KOPT-K1 (cell line): Measurements from ENCODE around the gene IGSF9B.

Experiments used
- H3K27ac ChIP-seq: fragments of 200-600 bp; sonication (generic); 2 replicates; pipeline ENCODE4 v1.5.1; 2016; ENCODE audit warnings: antibody characterized with exemption, mild to moderate bottlenecking, low read depth, low read length; ENCODE audit not compliant: poor library complexity, severe bottlenecking
- H3K36me3 ChIP-seq: fragments of 200-600 bp; sonication (generic); 2 replicates; pipeline ENCODE4 v1.5.1; 2017; ENCODE audit warnings: antibody characterized with exemption, mild to moderate bottlenecking, low read length, moderate library complexity; ENCODE audit not compliant: insufficient read depth
- H3K9me3 ChIP-seq: fragments of 200-600 bp; sonication (generic); 2 replicates; pipeline ENCODE4 v1.5.1; 2017; ENCODE audit warnings: antibody characterized with exemption, low read length, mild to moderate bottlenecking; ENCODE audit not compliant: insufficient read depth, poor library complexity, severe bottlenecking

The IGSF9B gene

GRCh38 chr11:133992121-133992520 is 35.4 kb upstream of the IGSF9B start:
- H3K36me3 ChIP-seq, result no peaks in the 10 kb centered on the region
- H3K27ac ChIP-seq, result no peak overlapping the region
- no peaks in the 10 kb centered on the region for H3K9me3 ChIP-seq

GRCh38 chr11:133991101-133991500 is 34.3 kb upstream of the IGSF9B start:
- H3K27ac ChIP-seq, result peak overlapping the region; percentile 61
- H3K9me3 ChIP-seq, result no peaks in the 10 kb centered on the region
- H3K36me3 ChIP-seq, result no peaks in the 10 kb centered on the region

GRCh38 chr11:133990501-133990900 is 33.7 kb upstream of the IGSF9B start:
- Histone ChIP-seq H3K36me3 (no peaks in the 10 kb centered on the region), H3K27ac (peak overlapping the region; percentile 61), H3K9me3 (no peaks in the 10 kb centered on the region)

GRCh38 chr11:133988686-133989410 is 32.1 kb upstream of the IGSF9B start:
- Histone ChIP-seq H3K36me3 (no peaks in the 10 kb centered on the region), H3K27ac (peak overlapping the region; percentile 18), H3K9me3 (no peaks in the 10 kb centered on the region)

GRCh38 chr11:133987171-133987570 is 30.4 kb upstream of the IGSF9B start:
- no peak overlapping the region for H3K27ac ChIP-seq
- no peaks in the 10 kb centered on the region for H3K9me3 ChIP-seq
- H3K36me3 ChIP-seq, result no peaks in the 10 kb centered on the region

- H3K9me3 ChIP-seq, result no peaks in the 10 kb centered on the region
- H3K27ac ChIP-seq, result no peak overlapping the region
- no peaks in the 10 kb centered on the region for H3K36me3 ChIP-seq
Observed at GRCh38 chr11:133985981-133986944, 29.5 kb upstream of the IGSF9B start.

- no peaks in the 10 kb centered on the region for H3K36me3 ChIP-seq
Observed at GRCh38 chr11:133984828-133985227, 28.1 kb upstream of the IGSF9B start.

GRCh38 chr11:133983660-133984316 is 27.0 kb upstream of the IGSF9B start:
- no peak overlapping the region for H3K27ac ChIP-seq
- H3K36me3 ChIP-seq, result no peaks in the 10 kb centered on the region
- no peaks in the 10 kb centered on the region for H3K9me3 ChIP-seq

More at GRCh38 chr11:133984828-133985227, 28.1 kb upstream of the IGSF9B start:
- H3K9me3 ChIP-seq, result no peaks in the 10 kb centered on the region
- H3K27ac ChIP-seq, result no peak overlapping the region

GRCh38 chr11:133982876-133983275 is 26.1 kb upstream of the IGSF9B start:
- Histone ChIP-seq H3K9me3 (no peaks in the 10 kb centered on the region), H3K36me3 (no peaks in the 10 kb centered on the region), H3K27ac (no peak overlapping the region)

GRCh38 chr11:133982151-133982550 is 25.4 kb upstream of the IGSF9B start:
- H3K36me3 ChIP-seq, result no peaks in the 10 kb centered on the region
- H3K9me3 ChIP-seq, result no peaks in the 10 kb centered on the region
- H3K27ac ChIP-seq, result no peak overlapping the region

GRCh38 chr11:133981156-133981555 is 24.4 kb upstream of the IGSF9B start:
- H3K36me3 ChIP-seq, result no peaks in the 10 kb centered on the region
- no peak overlapping the region for H3K27ac ChIP-seq
- no peaks in the 10 kb centered on the region for H3K9me3 ChIP-seq

GRCh38 chr11:133980665-133981064 is 23.9 kb upstream of the IGSF9B start:
- H3K27ac ChIP-seq, result no peak overlapping the region
- no peaks in the 10 kb centered on the region for H3K9me3 ChIP-seq
- no peaks in the 10 kb centered on the region for H3K36me3 ChIP-seq

GRCh38 chr11:133978794-133979193 is 22.0 kb upstream of the IGSF9B start:
- Histone ChIP-seq H3K36me3 (no peaks in the 10 kb centered on the region), H3K9me3 (no peaks in the 10 kb centered on the region), H3K27ac (no peak overlapping the region)

- Histone ChIP-seq H3K36me3 (no peaks in the 10 kb centered on the region), H3K27ac (no peak overlapping the region), H3K9me3 (no peaks in the 10 kb centered on the region)
Observed at GRCh38 chr11:133977067-133977677, 20.4 kb upstream of the IGSF9B start.

- Histone ChIP-seq H3K36me3 (no peaks in the 10 kb centered on the region), H3K27ac (no peak overlapping the region), H3K9me3 (no peaks in the 10 kb centered on the region)
Observed at GRCh38 chr11:133975488-133975849, 18.7 kb upstream of the IGSF9B start.
